ENCODE results near the gene PC. TPM values are rescaled to one million over a fixed set of nuclear protein-coding genes. Genes with fewer than 3 reads are reported as not detected.
A peak's percentile ranks its signal among the peaks of the same experiment; 100 is the strongest.

The PC gene
- total RNA-seq, 2 donors from 2014 or later, result 8.0 to 12.7 TPM

DNA sequence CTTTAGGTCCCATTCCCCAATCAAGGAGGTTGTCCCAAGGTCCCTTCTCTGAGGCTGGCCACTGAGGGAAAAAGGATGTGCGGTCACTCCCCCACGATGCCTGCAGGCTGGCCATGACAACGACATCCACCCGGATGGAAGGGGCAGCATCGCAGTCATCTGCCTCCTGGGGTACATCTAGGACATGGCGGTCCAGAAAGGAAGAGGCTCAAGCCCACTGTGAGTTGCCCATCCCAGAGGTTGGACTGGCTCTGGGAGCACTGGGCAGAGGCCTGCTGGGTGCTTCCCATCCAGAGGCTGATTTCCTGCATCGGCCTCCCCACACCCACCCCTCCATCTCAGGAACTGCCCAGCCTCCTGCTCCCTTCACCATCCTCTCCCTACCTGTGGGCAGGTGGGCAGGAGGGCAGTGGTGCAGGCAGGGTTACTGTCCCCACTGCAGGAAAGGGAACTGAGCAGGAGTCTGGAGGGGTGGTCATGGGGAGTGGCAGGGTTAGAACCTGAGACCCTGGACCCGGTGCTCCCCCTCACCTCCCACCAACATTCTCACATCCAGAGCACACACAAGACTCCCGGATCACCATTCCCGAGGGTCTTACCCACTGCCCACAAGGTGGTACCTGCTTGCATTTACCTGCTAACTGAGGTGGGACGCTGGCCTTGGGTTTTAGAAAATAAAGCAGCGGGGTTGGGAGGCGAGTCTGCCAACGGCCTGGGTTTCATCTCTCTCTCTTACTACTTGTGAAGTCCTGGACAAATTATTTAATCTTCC, 110.5 kb downstream of the PC start:
- no peak overlapping the region for H3K27ac ChIP-seq
- ATAC-seq (ENCODE audit: insufficient number of reproducible peaks, low FRiP score, low read depth), result no peak
- H3K27me3 ChIP-seq (replicated peaks; ENCODE audit: insufficient read depth), result no peaks in the 10 kb centered on the region
- H3K4me1 ChIP-seq (ENCODE audit: control insufficient read depth in 1 of 2, low read depth in 2 of 2), result peaks cover 8 to 12% of the 10 kb centered on the region in 2 donors
- H3K4me3 ChIP-seq, result no peak overlapping the region
- no peaks in the 10 kb centered on the region for H3K9me3 ChIP-seq
- DNase-seq (ENCODE audit: low spot score), result no peak
- H3K36me3 ChIP-seq, result peaks cover 16% of the 10 kb centered on the region
- TF ChIP-seq, protein P1, sequence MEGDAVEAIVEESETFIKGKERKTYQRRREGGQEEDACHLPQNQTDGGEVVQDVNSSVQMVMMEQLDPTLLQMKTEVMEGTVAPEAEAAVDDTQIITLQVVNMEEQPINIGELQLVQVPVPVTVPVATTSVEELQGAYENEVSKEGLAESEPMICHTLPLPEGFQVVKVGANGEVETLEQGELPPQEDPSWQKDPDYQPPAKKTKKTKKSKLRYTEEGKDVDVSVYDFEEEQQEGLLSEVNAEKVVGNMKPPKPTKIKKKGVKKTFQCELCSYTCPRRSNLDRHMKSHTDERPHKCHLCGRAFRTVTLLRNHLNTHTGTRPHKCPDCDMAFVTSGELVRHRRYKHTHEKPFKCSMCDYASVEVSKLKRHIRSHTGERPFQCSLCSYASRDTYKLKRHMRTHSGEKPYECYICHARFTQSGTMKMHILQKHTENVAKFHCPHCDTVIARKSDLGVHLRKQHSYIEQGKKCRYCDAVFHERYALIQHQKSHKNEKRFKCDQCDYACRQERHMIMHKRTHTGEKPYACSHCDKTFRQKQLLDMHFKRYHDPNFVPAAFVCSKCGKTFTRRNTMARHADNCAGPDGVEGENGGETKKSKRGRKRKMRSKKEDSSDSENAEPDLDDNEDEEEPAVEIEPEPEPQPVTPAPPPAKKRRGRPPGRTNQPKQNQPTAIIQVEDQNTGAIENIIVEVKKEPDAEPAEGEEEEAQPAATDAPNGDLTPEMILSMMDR (IDR thresholded peaks at IDR 0.05), result no peak

DNA sequence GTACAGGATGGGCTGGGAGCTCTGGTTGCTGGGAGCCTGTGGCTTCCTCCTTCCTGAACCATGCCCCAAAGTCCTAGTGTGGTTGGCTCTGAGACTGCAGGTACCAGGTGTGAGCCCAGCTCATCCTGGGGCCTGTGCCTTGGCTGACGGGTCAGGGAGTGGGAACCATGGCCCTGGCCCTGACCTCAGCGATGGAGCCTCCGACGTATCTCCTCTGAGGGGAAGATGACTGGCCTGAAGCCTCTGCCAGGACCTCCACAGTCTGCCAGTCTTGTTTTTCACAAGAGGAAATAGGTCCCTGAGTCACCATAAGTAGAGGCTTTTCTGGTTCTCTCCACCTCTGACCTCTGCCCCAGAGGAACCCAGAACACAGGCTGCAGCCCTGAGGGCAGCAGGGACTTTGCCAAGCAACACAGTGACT, 111.5 kb downstream of the PC start:
- H3K27ac ChIP-seq, result no peak overlapping the region
- ATAC-seq (ENCODE audit: insufficient number of reproducible peaks, low FRiP score, low read depth) (no peak), DNase-seq (ENCODE audit: low spot score) (no peak)
- H3K27me3 ChIP-seq (replicated peaks; ENCODE audit: insufficient read depth), result no peaks in the 10 kb centered on the region
- H3K36me3 ChIP-seq, result peaks cover 16% of the 10 kb centered on the region
- no peak overlapping the region for H3K4me3 ChIP-seq
- TF ChIP-seq, protein P1 (IDR thresholded peaks at IDR 0.05), result no peak
- H3K4me1 ChIP-seq (ENCODE audit: control insufficient read depth in 1 of 2, low read depth in 2 of 2), result peaks cover 16 to 22% of the 10 kb centered on the region in 2 donors
- H3K9me3 ChIP-seq, result no peaks in the 10 kb centered on the region

DNA sequence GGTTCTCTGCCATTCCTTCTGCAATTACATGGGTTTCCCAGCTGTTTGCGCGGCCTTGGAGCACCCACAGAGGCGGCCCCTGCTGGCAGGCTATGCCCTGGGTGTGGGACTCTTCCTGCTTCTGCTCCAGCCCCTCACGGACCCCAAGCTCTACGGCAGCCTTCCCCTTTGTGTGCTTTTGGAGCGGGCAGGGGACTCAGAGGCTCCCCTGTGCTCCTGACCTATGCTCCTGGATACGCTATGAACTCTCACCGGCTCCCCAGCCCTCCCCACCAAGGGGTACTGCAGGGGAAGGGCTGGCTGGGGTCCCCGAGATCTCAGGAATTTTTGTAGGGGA, 112.3 kb downstream of the PC start:
- H3K27me3 ChIP-seq (replicated peaks; ENCODE audit: insufficient read depth), result no peaks in the 10 kb centered on the region
- TF ChIP-seq, protein P1 (IDR thresholded peaks at IDR 0.05), result no peak
- no peak overlapping the region for H3K4me3 ChIP-seq
- peaks cover 17 to 28% of the 10 kb centered on the region in 2 donors for H3K4me1 ChIP-seq (ENCODE audit: control insufficient read depth in 1 of 2, low read depth in 2 of 2)
- no peak overlapping the region for H3K27ac ChIP-seq
- no peaks in the 10 kb centered on the region for H3K9me3 ChIP-seq
- no peak for DNase-seq (ENCODE audit: low spot score)
- H3K36me3 ChIP-seq, result peaks cover 16% of the 10 kb centered on the region
- ATAC-seq (ENCODE audit: insufficient number of reproducible peaks, low FRiP score, low read depth), result no peak

DNA sequence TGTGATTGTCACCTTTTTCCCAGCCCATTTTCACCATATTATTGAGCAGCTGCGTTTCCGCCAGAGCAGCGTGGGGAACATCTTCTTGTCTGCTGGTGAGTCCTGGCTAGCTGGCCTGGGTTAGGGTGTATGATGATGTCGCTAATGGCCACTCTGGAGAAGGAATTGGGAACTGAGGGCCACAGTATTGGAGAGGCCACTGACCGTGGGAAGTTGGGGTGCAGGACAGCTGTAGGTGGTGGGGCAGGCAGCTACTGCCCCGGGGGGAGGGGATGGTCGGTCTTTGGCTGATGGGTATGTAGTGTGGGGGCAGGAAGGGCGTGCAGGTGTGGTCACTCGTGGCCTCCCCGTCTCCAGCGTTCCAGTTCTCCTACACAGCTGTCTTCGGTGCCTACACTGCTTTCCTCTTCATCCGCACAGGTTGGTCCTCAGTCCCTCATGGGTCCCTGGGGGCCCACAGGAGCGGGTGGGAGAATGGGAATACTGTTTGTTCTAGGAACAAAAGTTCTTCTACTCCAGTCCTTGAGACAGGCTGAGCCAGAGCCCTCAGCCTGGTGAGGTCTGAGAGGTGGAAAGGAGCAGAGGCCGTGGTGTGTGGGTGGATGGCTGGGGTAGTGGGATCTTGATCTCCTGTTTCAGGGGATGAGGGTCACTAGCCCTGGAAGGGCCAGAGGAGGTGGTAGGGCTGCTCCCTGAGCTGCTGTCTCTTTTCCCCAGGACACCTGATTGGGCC, 112.9 kb downstream of the PC start:
- H3K4me3 ChIP-seq, result no peak overlapping the region
- H3K27me3 ChIP-seq (replicated peaks; ENCODE audit: insufficient read depth), result no peaks in the 10 kb centered on the region
- no peaks in the 10 kb centered on the region for H3K9me3 ChIP-seq
- ATAC-seq (ENCODE audit: insufficient number of reproducible peaks, low FRiP score, low read depth) (no peak), DNase-seq (ENCODE audit: low spot score) (no peak)
- peaks cover 16% of the 10 kb centered on the region for H3K36me3 ChIP-seq
- H3K4me1 ChIP-seq (ENCODE audit: control insufficient read depth in 1 of 2, low read depth in 2 of 2), result peaks cover 17 to 28% of the 10 kb centered on the region in 2 donors
- H3K27ac ChIP-seq, result no peak overlapping the region
- TF ChIP-seq, protein P1 (IDR thresholded peaks at IDR 0.05), result no peak

DNA sequence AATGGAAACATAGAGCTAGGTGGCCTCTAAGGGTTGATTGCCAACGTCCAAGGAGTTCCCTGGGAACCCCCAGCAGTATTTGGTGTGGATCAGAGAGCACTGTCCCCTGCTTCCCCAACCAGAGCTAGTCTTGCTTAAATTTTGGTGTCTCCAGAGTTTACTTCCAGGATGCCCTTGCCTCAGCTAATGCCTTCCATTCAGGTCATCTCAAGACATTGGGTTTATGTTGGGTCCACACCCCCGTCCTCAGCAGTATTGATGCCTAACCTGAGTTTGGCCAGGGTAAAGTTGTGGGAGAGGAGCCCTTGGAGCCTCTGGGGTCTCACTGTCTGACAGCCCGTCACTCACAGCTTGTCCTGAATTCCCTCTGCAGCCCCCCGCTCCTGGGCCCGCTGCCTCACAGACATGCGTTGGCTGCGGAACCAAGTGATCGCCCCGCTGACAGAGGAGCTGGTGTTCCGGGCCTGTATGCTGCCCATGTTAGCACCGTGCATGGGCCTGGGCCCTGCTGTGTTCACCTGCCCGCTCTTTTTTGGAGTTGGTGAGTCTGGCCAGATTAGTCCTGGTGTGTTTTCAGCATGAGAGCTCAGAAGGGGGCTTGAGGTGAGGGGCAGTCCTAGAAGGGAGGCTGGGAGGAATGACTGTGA, 113.6 kb downstream of the PC start:
- Histone ChIP-seq H3K27ac (no peak overlapping the region), H3K4me1 (ENCODE audit: control insufficient read depth in 1 of 2, low read depth in 2 of 2) (peaks cover 17 to 28% of the 10 kb centered on the region in 2 donors), H3K4me3 (peak overlapping the region; percentile 90), H3K27me3 (replicated peaks; ENCODE audit: insufficient read depth) (no peaks in the 10 kb centered on the region), H3K9me3 (no peaks in the 10 kb centered on the region), H3K36me3 (peaks cover 16% of the 10 kb centered on the region)
- no peak for ATAC-seq (ENCODE audit: insufficient number of reproducible peaks, low FRiP score, low read depth)
- no peak for DNase-seq (ENCODE audit: low spot score)
- TF ChIP-seq, protein P1 (IDR thresholded peaks at IDR 0.05), result no peak

All from thoracic aorta (tissue), 2 donors.